HG03159 (cell line): ENCODE results near the gene CALB2.
"Not testable (repeated sequence)": the region's sequence is repeated elsewhere in the genome, so short reads cannot be mapped to it uniquely, and the experiment has no call there.

Experiments
- ATAC-seq: cut with Tn5 transposase; IDR thresholded peaks from one replicate; pipeline ENCODE4 v1.9.1; 2021; ENCODE audit warnings: mild to moderate bottlenecking, moderate library complexity; ENCODE audit not compliant: unreplicated experiment

Gene CALB2, protein sequence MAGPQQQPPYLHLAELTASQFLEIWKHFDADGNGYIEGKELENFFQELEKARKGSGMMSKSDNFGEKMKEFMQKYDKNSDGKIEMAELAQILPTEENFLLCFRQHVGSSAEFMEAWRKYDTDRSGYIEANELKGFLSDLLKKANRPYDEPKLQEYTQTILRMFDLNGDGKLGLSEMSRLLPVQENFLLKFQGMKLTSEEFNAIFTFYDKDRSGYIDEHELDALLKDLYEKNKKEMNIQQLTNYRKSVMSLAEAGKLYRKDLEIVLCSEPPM

DNA sequence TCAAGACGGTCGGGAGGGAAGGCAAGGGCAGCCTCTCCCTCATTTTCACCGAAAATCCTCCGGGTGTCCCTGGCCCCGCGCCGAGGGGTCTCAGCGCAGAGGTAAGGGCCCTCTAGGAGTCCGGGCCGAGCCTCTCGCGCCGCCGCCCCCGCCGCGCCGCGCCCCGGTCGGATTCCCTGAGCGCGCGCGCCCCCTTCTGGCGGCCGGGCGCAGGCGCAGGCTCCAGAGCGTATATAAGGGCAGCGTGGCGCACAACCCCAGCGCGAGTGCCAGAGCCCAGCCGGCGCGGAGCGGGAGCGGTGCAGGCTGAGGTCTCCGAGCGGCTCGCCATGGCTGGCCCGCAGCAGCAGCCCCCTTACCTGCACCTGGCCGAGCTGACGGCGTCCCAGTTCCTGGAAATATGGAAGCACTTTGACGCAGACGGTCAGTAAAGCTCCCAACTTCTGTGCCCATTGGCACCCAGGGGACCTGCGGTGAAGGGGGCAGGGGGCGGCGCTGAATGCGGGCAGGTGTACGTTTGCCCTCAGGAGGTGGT lies at the start of gene CALB2:
Gene CALB2 (plus strand): TSS at position 260 of the 535 bp plus-strand sequence. CDS start 70 bp downstream, at position 330.
- ATAC-seq, result peak; percentile 91

DNA sequence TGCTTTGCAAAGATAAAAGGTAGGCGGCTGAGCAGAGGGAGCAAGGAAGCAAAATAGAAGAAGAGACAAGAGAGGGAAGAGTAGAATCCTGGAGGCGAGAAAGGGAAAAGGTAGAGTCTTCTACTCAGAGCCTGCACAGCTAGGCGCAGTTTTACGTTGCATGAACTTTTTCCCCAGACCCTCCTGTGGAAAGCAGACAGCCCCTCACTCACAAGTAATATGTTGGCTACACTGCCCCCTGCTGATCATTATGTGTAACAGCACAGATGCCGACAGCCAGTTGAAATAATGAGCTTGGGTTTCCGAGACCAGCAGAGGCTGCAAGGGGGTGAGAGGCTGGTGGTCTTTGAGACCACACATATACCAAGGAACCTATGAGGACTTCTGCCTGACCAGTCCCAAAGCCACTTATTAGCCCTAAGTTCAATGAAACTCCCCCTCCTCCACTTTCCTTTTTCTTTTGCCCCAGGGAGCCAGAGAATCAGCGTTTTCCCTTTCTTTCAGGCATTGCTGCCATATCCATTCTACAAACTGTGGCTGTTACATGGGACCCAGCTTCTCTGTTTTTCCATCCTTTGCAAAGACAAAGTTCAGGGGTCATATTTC lies 46.9 kb upstream of the CALB2 start:
- ATAC-seq, result no peak

DNA sequence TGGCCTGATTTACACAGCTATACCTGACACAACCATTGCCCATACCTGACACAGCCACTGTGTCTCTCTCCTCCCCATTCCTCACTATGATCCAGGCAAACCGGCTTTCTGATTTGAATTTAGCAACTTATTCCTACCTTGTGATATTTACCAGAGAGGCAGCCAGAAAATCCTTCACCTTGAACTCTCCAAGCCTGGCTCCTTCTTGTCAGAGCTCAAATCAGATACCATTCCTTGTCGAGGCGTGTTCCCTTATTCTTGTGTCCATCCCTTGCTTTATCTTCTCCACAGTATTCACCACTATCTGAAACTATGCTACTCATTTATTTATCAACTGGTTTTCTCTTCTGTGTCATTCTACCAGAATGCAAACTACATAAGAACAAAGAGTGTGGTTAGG lies 44.9 kb upstream of the CALB2 start:
- ATAC-seq, result not testable (repeated sequence)

DNA sequence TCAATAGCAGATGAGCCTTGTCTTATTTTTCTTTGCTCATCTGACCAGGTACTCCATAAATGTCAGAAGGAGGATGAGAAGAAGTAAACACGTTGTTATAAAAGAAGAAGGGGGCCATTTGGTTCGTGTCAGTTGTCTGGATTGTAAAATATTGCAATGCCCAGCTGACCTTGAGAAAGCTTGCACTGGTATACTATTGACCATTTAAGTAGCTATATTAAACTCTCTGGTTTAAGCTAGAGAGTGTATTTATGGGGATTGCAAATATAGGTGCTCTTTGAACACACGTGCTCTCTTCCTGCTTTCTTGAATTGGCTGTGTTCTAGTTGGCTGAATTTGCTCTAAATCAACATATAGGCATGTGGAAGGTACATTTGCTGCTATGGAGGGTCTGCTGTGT lies 43.3 kb upstream of the CALB2 start:
- ATAC-seq, result no peak

DNA sequence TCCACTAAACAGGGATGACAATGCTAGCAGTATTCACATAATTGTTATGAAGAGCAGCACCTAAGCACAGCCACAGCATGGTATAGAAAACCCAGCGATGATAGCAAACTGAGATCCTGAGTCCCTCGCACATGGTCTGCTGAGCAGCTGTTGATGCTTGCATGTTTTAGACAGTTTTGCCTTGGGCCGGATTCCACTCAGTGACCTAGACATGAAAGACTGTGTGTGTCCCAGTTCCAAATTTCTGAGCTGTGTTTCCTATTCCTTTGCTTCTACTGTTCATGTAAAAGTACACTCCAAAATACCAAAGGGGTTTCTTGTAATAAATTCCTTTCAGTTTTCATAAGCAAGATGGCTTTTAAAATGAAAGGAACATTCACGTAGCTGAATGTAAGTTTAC lies 38.5 kb upstream of the CALB2 start:
- no peak for ATAC-seq

DNA sequence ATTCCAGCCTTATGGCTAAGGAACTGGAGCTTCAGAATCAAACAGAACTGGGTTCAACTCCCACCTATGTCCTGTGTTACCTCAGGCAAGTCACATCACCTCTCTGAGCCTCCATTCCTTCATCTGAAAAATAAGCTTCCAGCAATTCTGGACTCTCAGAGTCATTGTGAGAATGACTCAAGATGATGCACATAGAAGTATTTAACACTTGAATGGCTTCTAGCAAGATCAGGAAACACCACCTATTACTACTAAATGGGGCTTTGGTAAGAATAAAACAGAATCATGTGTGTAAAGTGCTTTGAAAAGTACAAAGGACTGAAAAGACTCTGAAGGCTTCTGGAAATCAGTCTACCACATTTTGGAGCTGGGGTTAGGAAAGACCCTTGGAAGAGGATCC lies 30.8 kb upstream of the CALB2 start:
- no peak for ATAC-seq

DNA sequence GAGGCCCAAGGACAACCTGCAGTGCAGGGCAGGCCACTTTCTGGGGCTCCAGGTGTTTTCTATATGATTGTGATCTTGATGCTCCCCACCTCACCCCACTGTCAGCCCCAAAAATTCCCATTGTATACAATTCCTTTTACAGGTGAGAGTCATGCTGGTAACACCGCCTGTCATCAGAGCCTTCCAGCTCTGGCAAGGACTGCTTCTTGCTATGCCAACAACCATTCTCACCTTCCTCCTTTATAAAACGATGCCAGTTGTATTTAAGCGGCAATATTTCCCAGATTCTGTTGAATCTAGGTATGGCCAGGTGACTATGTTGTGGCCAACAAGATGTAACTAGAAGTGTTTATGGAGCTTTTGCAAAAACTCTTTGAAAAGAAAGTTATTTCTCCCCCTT lies 30.4 kb upstream of the CALB2 start:
- no peak for ATAC-seq

DNA sequence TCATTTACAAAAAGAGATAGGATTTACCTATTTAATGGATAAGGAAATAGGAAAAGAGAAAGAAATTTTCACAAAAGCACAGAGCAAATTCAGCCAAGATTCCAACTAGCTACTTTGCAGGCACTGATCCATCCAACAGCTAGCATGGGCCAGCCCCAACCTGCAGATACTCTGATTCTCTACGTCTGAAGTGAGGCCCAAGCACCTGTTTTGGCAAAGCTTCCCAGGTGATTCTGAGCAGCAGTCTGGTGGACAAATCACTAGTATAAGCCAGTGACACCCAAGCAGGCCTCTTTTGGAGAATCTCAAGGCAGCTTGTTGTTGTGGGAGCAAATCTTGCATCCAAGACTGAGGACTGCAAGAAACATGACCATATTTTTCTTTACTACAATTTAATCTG lies 20.9 kb upstream of the CALB2 start:
- ATAC-seq, result no peak

DNA sequence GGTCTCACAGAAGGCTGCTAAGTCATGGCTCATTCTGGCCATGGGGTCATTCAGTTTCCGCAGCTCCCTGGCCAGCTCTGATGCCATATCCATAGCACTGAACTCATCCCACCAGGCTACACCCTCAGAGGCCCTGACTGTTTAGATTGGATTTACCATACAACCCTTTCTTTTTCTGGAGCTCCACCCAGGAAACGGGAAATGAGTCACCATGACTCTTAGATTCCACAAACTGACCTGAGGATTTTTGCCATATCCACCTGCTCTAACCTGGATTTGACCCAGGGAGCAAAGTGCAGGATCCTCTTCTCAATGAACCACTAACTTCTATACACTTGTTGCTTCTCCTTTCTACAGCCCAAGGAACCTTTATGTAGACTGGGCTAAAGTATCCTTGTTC lies 20.3 kb upstream of the CALB2 start:
- ATAC-seq, result no peak

DNA sequence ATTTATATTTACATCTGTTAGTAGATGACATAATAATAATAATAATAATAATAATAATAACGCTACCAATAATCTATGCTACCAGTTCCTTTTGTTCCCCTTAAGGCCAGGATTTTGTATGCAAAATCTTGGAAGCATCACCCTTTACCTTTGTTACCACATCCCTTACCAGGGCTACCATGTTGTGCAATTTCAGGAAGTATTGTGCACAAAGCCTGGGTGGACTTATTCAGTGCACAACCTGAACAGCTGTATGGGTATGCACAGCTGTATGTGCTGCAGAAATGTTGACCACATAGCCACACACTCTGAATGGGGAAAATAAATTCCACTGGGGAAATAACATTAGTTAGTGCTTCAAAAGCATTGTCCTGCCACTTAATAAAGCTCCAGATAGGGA lies 19.9 kb upstream of the CALB2 start:
- no peak for ATAC-seq

DNA sequence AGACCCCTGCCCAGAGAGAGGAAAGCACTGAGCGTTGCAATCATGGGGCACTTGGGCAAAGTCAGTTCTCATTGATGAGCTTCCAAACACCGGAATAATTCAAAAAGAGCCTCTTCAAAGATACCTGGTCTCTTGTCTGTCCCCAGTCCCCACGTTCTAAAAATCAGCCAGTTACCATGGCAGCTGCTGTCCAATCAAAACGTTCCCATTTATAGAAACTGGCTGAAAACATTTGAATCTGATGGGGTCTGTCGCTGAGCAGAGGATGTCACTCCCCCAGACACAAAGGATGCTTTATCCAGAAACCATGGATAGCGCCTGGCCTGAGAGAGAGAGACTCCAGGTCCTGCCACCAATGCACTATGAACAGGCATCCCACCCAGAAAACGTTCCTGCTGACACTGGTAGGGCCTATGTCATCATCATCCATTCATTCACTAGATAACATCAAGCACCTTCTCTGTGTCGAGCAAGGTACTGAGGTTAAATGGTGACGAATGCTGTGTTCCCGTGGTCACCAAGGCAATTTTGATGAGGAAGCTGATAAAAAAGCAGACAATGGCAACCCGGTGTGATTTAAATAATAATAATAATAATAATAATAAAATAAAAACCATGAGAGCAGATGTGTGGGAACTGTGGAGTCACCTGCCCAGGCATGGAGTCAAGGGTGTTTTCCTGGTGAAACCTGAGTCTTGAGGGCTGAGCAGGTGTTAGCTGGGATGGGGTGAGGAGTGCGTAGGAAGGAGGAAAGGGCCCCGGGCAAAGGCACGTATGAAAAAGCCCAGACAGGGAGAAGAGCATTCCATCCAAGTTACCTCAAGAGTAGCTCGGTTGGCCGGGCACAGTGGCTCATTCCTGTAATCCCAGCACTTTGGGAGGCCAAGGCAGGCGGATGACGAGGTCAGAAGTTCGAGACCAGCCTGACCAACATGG lies 19.0 kb upstream of the CALB2 start:
- ATAC-seq, result no peak

DNA sequence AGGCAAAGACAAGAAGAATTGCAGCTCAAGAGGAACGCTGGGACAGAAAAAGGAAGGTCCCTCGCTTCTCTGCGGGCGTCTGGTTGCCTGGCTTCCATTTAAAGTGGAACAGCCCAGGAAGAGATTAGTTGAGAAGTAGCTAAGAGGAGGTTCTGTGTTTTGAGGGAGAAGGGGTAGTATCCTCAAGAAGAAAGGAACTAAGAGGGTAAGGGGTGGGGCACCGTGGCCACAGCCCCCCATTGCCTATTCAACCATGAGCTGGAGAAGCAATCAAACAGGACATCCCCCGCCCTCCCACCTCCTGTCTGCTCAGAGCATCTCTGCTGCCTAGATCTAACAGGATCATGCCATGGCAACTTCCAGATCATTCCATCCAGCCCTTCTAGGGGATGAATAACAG lies 18.1 kb upstream of the CALB2 start:
- ATAC-seq, result no peak

DNA sequence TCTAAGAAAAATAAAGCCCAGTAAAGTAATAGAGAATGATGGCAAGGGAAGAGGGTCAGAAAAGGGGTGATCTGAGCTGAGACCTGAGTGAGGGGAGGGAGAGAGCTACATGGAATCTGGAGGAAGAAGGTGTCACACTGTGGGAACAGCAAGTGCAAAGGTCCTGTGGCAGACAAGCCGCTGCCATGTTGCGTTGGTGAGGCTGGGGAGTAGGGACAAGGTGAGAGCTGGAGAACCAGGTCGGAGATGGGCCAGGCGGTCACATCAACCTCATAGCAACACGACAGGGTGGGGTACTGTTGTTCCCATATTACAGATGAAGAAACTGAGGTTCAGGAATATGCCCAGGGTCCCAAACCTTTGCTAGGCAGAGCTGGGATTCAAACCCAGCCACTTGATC lies 16.6 kb upstream of the CALB2 start:
- ATAC-seq, result no peak

DNA sequence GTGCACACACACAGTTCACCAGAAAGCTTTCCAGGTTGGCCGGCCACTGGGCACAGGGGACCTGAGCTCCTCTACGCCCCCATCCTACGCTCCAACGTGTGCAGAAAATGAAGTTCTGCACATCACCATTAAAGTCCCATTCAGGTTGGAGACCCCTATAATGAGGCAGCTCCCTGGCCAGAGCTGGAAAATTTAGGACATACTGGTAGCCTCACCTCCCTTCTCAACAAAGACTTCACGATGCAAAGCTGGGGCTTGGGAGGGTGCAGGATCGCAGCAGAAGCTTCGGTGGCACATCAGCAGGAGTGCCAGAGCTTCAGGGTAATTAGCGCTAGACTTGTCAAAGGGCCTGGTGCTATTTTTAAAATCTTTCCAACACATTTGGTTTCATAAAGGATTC lies 15.4 kb upstream of the CALB2 start:
- ATAC-seq, result no peak

DNA sequence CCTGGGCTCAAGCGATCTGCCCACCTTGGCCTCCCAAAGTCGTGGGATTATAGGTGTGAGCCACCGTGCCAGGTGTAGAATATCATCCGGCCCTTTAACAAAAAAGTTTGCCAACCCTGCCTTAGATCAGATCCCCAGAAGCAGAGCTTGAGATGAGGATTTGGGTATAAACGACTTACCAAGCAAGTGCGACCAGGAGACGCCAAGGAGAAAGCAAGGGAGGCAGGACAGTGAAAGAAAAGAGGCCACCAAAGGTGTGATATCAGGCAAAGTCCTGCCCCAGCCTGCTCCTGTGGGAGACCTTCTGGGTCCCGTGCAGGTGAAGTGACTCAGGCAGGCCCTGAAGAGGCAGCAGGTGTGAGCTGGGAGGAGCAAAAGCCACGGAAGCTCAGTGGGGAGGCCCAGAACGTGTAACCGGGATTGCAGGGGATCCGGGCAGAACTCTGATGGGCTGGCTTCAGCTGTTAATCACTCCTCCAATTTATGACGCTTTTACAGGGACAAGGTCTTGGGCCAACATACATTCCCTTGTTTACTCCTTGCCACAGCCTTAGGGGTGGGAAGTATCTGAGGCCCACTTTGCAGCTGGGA lies 14.1 kb upstream of the CALB2 start:
- ATAC-seq, result no peak

DNA sequence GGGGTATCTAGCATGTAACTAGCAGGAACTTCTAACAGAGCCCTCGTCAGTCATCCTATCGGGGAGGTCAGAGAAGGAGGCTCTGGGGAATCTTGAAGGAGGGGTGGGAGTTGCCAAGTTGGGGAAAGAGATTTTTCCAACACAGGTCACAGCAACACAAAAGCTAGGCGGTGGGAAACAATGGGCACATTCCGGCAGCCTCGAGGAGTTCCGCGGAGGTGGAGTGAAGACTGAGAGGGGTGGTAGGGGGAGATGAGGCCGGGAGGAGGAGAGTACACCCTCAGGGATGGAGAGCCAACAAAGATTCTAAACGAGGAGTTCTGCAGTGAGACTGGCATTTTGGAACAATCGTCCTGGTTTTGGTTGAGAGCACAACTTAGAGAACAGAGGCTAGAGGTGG lies 13.5 kb upstream of the CALB2 start:
- no peak for ATAC-seq

DNA sequence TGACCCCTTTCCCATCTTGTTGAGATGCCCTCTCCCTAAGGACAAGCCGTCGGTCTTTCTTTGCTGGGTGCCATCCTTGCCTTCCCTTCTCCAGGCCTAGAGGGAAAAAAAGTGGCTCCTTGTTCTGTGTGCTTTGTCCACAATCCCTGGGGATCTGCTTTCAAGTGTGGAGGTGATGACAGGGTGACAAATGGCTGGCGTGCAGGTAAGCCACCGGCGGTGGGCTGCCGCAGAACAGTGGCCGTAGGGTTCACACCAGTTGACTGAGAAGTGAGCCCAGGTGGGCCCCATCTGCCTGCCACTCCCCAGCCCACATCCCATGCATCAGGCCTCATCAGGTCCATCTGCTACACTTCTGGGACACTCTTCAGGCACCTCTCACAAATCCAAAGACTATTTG lies 11.4 kb upstream of the CALB2 start:
- ATAC-seq, result no peak

DNA sequence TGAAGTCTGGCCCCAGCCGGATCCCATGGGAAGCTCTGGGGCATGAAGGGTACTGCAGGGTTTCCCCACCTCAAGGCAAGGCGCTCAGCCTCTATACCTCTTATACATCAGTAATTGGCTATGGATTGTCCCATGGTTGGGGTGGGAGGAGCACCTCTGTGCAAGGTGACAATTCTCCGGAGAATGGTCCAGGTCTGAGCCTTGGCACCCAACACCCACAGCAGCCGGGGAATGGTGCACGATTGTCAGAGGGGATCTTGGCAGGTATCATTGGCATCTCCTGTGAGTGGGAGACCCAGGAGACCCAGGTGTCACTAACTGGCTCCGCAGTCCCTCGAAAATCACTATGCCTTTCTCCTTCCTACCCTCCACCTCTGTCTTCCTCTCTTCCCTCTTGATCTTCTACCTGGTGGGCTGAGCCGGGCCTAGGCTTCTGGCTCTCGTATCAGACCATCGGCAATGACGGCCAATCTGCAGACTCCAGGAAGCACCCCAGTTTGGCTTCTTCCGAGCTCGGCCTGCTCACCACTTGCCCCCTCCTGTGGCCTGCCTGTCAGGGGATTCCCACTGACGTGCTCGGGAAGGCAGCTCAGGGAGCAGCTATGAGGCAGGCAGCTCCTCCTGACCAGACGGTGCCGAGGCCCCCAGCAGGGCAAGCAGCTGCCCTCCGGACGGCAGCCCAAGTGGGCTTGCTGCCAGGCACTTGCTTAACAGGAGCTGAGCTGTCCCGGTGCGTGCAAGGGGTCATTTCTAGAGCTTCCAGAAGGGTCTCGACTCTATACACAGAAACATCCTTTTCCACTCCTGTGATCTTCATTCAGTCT lies 10.0 kb upstream of the CALB2 start:
- ATAC-seq, result no peak

DNA sequence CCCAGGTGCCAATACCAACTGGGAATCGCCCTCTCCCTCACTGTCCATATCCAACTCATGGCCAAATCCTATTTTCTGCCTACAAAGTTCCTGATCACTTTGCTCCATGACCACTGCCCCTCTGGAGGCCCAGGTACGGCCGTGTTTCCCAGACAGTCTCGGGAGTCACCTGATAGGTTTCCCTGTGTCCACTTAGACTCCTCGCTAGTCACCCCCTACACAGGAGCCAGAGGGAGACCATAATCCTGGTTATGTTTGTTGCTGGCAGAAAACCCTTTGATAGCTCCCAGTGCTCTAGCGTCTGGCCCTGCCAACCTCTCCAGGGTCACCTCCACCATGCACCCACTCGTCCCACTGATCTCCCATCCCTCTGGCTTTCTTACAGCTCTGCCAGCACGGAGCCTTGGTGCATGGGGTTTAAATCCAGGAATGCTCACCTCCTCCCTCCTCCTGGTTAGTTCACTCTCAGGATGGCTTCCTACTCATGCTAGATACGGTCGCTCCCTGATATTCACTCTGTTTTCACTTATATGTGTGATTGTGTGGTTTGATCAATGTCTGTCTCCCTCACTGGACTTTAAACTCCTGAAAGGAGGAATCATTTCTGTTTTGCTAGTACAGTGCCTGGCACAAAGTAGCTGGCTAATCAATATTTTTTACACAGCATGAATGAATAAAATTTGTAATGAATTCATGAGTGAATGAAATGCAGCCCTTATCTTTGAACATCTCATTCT lies 7.5 kb upstream of the CALB2 start:
- ATAC-seq, result no peak

DNA sequence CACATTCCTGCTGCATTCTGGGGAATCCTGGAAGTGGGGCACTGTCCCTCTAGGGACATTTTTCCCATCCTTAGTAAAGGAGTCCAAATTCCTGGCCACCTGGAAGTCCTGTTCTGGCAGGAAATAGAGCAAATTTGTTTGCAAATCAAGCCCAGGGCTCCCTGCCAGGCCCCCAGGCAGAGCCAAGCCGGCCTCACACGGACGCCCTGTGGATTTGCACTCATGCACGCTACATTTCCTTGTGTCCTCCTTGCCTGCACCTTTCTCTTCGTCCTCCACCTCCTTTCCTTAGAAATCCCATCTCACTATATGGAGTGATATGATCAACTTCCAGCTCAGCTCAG lies 7.0 kb upstream of the CALB2 start:
- no peak for ATAC-seq
